GM15510 (cell line): ENCODE data around the gene SERINC5.

Experiments
- POLR2A ChIP-seq: IDR thresholded peaks from 3 replicates; pipeline ENCODE4 v1.6.1; 2011; ENCODE audit warnings: borderline replicate concordance; ENCODE audit not compliant: insufficient read length; ENCODE audit errors: extremely low read depth

SERINC5 gene

GRCh38 chr5:80092486-80093107 lies 163.3 kb downstream of the SERINC5 start:
- TF ChIP-seq POLR2A = no peak

- no peak for TF ChIP-seq POLR2A
These were observed 165.0 kb downstream of the SERINC5 start for GRCh38 chr5:80090884-80091166.

GRCh38 chr5:80083101-80083890 lies 172.6 kb downstream of the SERINC5 start:
- no peak for TF ChIP-seq POLR2A

- TF ChIP-seq POLR2A = no peak
These were observed 173.1 kb downstream of the SERINC5 start for GRCh38 chr5:80082731-80083100.

- TF ChIP-seq POLR2A = no peak
These were observed 173.6 kb downstream of the SERINC5 start for GRCh38 chr5:80082281-80082680.

GRCh38 chr5:80078921-80079320 lies 176.9 kb downstream of the SERINC5 start:
- no peak for TF ChIP-seq POLR2A

- no peak for TF ChIP-seq POLR2A
These were observed 178.7 kb downstream of the SERINC5 start for GRCh38 chr5:80077051-80077714.

GRCh38 chr5:80076131-80077050 lies 179.5 kb downstream of the SERINC5 start:
- no peak for TF ChIP-seq POLR2A

GRCh38 chr5:80072103-80073073 lies 183.5 kb downstream of the SERINC5 start:
- TF ChIP-seq POLR2A = no peak

GRCh38 chr5:80071510-80072021 lies 184.3 kb downstream of the SERINC5 start:
- TF ChIP-seq POLR2A = no peak

GRCh38 chr5:80070338-80071056 lies 185.4 kb downstream of the SERINC5 start:
- TF ChIP-seq POLR2A = no peak

- no peak for TF ChIP-seq POLR2A
These were observed 185.9 kb downstream of the SERINC5 start for GRCh38 chr5:80069918-80070318.

GRCh38 chr5:80069251-80069800 lies 186.5 kb downstream of the SERINC5 start:
- no peak for TF ChIP-seq POLR2A
